RKO (cell line): ENCODE measurements around the gene TSC2.
"Not testable (repeated sequence)": the region's sequence is repeated elsewhere in the genome, so short reads cannot be mapped to it uniquely, and the experiment has no call there.

Experiments used
- DNase-seq: peaks from one replicate; pipeline ENCODE4 v3.0.0-alpha.2; 2016; ENCODE audit warnings: low spot score

TSC2 gene

DNA sequence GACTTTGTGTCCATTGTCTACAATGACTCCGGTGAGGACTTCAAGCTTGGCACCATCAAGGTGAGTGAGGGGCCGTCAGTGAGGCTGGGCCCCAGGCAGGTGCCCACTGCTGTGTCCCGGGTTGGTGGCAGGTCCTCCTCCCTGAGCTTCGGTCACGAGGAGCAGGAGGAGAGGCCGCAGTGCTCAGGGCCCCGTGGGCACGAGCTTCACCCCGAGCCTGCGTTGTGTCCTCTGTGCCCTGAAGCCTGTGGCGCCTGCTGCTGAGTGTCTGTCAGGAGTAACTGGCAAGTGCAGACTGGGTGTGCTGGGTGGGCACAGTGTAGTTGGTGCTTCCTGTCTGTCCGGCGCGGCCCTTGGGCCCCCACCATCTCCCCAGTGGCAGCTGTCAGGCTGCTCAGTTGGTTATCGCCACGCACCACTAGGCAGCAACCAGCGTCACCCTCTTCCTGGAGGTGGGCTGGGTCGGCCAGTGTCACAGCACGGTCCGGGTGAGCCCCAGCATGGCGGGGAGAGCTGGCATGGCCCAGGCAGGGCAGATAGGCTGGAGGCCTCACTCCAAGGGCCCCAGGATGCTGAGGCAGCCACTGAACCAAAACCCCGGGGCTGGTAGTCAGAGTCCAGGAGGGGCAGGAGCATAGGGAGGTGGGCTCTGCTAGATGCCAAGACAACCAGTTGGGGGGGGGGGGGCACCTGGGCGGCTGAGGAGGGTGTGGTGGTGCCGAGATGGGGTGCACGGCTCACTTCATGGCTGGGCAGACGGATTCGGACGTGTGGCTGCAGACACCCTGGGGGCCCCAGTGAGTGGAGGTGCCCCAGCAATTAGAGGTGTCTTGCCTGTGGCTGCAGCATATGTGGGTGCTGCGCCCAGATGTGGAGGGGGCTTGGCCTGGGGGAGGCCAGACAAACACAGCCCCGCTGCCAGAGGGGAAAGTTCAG, 39.3 kb downstream of the TSC2 start:
- DNase-seq = no peak

DNA sequence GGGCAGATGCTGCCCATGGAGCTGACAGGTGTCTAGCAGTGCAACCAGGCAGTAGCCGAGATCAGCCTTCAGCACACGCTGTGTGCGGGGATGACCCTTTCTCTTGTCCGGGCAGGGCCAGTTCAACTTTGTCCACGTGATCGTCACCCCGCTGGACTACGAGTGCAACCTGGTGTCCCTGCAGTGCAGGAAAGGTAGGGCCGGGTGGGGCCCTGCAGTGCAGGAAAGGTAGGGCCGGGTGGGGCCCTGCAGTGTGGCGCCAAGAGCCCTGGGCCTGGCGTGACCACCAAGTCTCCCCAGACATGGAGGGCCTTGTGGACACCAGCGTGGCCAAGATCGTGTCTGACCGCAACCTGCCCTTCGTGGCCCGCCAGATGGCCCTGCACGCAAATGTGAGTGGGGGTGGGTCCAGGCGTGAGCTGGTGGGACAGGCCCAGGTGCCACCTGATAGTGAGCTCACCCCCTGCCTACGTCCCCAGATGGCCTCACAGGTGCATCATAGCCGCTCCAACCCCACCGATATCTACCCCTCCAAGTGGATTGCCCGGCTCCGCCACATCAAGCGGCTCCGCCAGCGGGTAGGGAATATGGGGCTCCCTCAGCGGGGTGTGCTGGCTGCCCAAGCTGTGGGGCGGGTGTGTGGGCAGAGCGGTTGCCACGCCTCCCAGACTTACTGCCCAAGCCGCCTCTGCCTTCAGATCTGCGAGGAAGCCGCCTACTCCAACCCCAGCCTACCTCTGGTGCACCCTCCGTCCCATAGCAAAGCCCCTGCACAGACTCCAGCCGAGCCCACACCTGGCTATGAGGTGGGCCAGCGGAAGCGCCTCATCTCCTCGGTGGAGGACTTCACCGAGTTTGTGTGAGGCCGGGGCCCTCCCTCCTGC, 40.2 kb downstream of the TSC2 start:
- no peak for DNase-seq

DNA sequence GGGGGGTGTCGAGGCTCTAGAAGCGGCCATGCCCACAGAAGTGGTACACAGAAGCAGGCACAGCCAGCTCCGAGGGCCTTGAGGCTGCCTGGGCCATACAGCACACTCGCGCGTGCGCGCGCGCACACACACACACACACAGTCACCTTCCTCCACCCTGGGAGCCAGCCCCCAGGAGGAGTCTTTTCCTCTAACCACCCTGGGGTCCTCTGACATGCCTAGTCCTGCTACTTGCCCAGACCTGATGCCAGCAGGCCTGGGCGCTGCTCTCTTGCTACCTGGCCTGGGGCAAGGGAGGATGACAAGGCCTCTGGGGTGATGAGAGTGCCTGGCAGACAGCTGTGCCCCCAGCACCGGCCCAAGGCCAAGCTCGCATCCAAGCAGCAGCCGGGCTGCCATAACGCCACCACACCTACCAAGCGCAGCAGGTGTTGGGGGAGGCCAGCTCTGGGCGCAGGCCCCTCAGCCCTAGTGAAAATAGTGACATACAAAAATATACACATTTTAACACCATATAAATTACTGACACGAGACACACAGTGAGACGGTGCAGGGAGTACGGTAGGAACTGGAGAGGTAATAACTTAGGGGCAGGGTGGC, 41.1 kb downstream of the TSC2 start:
- no peak for DNase-seq

DNA sequence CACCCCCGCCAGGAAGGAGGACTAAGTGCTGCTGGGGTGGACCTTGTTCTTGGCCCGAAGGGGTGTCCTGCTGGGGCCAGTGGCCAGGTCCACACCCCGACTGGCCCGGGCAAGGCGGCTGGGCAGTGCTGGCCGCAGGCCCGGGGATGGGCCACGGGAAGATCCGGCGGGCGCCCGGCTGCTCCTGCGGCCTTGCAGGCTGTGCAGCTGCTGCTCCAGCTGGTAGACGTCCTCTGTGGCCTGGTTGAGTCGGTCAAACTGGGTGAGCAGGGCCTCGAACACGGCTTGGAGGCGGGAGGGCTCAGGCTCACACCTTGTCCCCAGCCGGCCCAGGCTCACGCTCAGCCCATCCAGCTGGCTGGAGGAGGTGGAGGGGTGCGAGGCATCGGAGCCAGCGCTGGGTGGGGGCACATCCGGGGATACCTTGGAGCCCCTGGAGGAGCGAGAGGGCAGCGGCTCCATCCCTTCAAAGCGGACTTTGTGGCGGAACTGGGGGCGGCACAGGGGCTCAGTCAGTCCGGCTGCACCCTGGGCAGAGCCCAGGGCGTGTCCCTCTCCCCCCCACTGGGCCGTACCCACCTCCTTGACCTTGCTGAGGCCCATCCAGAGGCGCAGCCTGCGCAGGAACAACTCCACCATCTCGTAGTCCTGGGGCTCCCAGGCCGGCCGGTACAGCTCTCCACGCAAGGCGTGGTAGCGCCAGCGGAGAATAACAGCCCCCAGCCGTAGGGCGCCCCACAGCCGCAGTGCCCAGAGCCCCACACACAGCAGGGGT, 42.1 kb downstream of the TSC2 start:
- DNase-seq = no peak

DNA sequence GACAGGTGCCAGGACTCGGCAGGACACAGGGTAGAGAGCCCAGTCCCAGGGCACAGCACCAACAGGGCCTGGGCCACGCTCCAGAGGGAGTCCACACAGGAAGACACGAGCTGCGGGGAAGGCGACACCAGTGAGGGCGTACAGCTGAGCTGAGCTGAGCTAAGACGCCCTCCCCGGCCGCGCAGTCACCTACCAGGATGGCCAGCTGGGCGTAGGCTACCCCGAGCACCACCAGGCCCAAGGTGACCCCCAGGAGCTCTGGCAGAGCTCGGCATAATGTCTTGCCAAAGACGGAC, 42.6 kb downstream of the TSC2 start:
- DNase-seq = no peak

DNA sequence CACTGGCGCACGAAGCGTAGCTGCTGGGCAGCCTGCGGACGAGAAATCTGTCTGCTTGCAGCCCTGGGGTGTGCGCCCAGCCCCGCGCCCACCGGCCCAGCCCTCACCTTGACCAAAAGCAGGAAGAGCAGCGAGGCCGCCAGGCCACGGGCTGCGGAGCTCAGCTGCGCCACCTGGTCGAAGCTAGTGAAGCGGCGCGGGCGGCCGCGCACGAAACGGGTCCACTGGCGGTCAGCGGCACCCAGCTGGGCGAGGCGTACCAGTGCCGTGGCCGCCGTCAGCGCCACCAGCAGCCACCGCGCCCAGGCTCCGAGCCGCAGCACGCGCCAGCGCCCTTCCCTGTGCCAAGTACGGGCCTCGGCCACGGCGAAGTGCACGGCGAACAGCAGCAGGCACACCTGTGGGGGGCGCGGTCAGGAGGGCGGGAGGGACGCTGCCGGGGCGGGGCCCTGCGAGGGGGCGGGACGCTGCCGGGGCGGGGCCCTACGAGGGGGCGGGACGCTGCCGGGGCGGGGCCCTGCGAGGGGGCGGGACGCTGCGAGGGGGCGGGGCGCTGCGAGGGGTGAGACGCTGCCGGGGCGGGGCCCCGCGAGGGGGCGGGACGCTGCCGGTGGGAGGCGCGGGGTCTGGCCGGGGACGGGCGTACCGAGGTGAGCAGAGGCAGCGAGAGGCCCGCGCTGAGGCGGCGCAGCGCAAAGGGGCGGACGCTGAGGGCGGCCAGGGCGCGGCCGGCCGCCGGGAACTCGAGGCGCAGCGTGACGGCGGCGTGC, 43.2 kb downstream of the TSC2 start:
- no peak for DNase-seq

DNA sequence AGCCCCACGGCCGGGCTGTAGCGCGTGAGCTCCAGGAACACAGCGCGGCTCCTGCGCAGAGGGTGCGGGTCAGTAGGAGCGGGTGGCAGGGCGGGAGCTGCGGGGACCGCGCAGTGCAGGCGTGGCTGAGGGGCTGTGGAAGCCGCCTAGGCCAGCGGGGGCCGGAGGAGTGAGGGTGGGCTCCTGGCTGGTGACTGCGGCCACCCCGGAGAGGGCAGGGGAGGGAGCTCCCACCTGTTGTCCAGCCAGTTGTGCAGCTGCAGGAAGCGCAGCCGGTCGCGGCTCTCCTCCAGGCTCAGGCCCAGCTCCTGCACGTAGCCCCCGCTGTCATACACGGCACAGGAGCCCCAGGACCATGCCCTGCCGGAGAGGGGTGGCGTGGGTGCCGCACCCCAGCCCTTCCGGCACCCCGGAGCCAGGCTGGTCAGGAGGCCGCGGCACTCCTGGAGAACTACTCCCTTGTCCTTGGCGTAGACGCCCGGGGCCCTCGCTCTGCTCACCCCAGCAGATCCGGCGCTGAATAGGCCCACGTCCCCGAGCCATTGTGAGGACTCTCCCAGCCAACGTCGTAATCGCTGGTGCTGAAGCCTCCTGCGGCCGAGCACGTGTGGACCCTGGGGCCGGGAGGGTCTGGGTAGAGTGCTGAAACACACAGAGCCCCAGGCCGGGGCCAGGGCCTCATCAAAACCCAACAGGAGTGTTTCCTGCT, 43.9 kb downstream of the TSC2 start:
- DNase-seq = no peak

DNA sequence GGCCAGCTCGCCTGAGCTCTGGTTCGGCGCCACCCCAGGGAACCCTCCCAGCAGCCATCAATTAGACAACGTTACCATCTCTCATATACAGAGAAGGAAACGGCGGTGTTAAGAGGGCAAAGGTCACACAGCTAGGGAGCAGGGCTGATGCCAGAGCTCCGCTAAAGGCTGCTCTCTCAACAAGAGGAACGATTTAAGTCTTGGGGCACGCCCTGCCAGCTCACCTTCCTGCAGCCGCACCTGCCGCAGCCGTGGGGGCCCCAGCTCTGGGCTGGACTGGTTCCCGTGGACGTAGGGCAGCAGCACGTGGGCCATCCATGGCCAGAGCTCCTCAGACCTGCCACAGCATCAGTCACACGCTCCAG, 44.5 kb downstream of the TSC2 start:
- DNase-seq = no peak

DNA sequence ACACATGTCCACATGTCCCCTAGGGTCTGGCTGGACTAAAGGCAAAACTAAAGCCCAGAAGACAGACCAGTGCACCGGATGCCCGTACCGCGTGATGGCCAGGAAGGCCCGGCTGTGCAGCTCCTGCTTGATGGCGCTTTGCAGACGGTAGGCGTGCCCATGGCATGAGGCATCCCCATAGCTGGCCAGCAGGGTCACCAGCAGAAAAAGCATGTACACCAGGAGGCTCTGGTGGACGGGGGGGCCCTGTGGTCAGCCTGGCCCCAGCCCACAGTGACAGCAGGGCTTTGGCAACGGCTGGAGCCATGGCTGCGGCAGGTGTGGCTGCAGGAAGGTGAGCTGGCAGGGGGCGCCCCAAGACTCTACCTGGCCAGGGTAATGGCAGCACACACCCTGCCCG, 45.1 kb downstream of the TSC2 start:
- DNase-seq = no peak

DNA sequence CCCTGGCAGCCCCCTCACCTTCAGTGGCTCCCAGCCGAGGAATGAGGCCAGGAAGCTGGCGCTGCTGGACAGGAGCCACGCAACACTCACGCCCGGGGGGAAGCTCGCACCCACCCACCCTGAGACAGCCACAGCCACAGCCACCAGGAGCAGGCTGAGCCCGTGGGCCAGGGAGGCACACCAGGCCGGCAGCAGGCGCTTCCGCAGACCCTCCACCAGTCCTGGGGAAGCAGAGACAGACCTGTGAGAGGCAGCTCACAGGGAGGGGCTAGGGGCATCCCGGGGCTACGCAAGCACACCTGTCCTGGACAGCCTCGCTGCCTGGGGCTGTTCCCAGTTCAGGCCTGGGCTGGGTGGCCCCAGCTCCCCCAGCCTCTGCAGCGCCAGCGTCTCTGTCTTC, 46.0 kb downstream of the TSC2 start:
- DNase-seq = no peak

DNA sequence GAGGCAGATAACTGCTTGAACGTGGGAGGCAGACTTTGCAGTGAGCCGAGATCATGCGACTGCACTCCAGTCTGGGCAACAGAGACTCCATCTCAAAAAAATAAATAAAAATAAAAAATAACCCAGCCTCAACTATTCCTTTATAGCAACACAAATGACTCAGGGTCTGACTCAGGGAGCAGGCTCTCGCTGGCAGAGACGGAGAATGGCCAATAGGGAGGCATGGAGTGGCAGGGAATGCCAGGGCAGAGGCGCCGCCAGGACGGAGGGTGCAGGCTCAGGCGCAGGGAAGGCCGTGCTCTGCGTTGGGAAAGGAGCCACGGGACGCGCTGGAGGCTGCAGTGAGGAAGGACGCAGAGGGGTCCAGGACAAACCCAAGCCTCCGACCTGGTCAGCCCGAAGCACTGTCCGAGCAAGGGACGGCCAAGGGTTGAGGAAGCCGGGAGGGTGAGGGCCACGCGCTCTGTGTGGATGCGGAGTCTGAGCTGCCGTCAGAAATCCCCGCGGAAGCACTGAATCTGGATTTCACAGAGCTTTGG, 47.6 kb downstream of the TSC2 start:
- DNase-seq = peak; percentile 36

DNA sequence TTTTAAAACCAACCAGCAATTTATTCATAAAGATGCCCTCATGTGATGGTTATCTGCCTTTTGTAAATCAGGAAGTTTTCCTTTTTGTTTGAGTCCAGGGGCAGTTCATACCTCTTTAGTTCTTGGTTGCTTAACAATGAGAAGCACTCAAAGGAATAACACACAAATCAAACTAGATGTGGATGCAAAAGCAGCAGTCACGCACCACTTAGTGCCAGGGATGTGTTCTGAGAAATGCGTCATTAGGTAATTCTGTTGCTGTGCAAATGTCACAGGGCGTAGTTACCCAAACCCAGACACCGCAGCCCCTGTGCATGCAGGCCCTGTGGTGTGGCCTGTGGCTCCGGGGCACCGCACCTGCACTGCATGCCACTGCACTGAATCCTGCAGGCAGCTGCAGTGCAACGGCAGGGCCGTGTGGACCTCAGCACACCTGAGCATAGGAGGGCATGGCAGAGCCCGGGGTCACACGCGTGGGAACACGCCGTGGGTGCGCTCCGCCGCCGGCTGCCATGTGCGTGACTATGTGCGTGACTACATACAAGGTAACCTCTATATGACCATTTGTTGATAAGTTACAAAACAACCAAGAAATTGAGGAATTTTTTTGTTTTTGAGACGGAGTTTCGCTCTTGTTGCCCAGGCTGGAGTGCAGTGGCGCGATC, 48.3 kb downstream of the TSC2 start:
- no peak for DNase-seq

DNA sequence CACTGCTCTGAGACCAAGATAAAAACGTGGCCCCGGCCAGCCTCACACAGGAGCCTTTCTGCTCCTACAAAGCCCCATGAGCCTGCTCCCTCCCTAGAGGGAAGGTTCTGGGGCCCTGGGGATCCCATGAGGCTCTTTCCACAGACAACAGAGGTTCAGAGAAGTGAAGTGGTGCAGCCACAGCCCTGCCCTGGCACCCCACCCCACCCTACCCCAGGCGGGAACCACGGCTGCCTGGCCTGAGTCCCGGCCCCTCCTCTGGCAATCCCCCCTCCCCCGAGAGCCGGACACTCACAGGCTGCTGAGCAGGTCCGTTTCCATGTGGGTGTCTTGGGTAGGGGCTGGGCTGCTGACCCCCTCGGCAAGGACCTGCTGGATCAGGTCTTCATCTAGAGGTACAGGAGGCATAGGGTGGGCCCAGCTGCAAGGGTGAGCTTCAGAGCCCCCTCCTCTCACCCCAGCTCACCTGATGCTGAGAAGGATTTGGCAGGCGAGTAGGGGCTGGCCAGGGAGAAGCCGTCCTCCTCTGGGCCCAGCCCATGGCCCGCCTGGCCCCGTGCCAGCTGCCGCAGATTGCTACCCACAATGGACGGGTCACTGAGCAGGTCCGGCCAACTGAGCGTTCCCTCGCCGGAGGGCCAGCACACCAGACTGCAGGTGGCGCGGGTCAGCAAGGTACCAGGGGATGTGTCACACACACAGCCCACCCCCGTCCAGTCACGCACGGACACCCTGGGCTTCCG, 49.2 kb downstream of the TSC2 start:
- no peak for DNase-seq

DNA sequence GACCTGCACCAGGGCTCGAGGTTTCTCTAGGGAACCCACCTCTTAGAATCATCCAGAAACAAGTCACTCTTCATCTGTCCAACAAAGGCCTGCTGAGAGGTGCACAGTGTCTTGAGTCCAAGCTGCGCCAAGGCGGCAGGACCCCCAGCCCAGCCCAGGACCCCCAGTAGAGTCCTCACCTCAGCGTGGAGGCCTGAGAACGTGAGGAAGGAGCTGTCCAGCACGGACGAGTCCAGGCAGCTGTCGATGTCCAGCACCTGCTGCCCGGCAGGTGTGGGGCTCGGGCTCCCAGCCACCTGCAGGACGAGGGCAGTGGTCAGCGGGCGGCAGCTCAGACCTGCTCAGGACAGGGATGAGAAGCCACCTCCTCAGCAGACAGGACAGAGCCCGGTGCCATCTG, 49.9 kb downstream of the TSC2 start:
- not testable (repeated sequence) for DNase-seq

DNA sequence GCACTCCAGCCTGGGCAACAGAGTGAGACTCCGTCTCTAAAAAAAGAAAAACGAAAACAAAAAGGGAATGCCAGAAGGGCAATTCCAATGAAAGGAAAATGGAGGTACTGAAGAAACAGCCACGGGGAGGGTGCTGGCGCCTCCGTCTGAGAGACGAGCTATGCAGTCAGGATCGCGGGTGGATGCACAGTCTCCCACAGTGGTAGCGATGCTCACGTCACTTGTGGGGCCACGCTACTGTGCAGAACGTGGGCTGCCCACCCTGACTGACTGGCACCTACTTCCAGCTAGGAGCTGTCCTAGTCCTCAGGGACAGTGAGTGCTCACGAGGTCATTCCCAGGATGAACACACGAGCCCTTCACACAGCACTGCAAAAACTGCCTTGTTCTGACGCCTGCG, 53.8 kb downstream of the TSC2 start:
- not testable (repeated sequence) for DNase-seq

DNA sequence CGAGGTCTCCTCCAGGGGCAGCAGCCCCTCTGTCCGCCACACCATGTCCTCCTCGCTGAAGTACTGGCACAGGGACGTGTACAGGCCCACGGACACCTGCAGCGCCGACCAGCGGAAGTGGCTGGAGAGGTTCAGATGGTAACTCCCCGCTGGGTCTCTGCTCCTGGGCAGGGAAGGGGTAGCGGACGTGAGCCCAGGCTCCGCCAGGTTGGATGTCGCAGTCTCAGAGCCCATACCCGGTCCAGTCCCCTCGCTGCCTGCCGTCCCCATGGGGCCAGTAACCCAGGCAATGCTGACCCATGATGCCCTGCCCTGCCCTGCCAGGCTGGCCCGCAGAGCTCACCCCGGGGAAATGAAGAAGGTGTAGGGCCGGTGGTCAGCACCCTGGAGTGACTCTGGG, 54.7 kb downstream of the TSC2 start:
- DNase-seq = no peak

DNA sequence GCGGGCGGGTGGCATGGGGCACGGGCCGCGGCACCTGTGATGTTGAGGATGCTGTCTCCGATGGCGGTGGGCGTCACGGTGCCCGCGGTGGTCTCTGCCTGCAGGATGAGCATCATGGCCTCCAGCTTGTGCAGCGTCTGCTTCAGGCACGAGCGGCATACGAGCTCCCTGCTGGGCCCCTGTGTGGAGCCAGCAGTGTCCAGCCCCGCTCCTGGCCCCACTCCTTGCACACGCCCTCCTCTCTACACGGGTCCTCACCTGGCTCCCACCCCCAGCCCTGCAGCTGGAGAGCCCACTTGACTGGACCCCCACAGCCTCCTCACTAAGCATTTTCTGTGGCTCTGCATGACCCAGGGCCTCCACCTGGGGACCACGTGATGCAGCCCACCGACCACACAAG, 56.7 kb downstream of the TSC2 start:
- not testable (repeated sequence) for DNase-seq

DNA sequence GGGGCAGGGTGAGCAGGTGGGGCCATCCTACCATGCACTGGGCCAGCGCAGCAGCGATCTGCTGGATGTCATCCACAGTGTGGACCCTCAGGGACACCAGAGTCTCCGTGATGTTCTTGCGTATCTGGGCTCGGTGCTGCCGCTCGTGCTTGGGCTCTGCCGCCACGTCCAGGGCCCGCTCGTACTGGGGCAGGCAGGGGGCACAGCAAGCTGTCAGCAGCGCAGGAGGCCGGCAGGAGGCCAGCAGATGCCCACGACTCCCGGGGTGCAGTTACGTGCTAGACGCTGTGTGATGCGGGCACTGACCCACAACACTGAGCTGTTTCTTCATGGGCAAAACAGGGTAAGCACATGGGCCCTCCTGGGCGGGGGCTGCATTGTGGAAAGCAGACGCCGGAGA, 57.5 kb downstream of the TSC2 start:
- not testable (repeated sequence) for DNase-seq

DNA sequence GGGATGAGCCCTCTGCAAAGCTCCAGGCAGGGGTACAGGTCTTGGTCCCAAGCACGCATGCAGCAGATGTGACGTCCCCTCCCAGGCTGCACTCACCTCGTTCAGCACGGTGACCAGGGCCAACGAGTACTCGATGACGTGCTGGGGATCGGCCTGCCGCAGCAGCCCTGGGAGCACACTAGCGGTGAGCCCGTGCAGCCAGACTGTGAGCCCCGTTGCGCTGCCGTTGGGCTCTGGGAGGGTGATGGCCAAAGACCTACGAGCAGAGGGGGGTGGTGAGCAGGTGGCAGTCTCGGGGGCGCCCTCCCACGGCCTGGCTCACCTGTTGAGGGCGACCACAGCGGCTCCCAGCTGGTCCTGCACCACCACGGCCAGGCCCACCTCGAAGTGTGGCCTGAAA, 58.0 kb downstream of the TSC2 start:
- DNase-seq = not testable (repeated sequence)
